Suprapubic skin (tissue), 4 donors: Measurements from ENCODE around the gene BNC2. TPM values are rescaled to one million over a fixed set of nuclear protein-coding genes. Genes with fewer than 3 reads are reported as not detected.

ENCODE experiments used
- DNase-seq, 2 donors: peaks; one replicate each; pipeline ENCODE4 v3.0.0-alpha.2; 2019; ENCODE audit warnings: low spot score in 2 of 2
- H3K27ac ChIP-seq: fragments of 200-600 bp; sonication (generic); one replicate; pipeline ENCODE4 v1.5.1; 2019
- H3K27me3 ChIP-seq: fragments of 200-600 bp; sonication (generic); one replicate; pipeline ENCODE4 v1.5.1; 2019
- H3K36me3 ChIP-seq: fragments of 200-600 bp; sonication (generic); one replicate; pipeline ENCODE4 v1.5.1; 2019
- H3K4me1 ChIP-seq: fragments of 200-600 bp; sonication (generic); one replicate; pipeline ENCODE4 v1.5.1; 2019
- H3K4me3 ChIP-seq: fragments of 200-600 bp; sonication (generic); one replicate; pipeline ENCODE4 v1.5.1; 2019; ENCODE audit warnings: mild to moderate bottlenecking
- H3K9me3 ChIP-seq: fragments of 200-600 bp; sonication (generic); one replicate; pipeline ENCODE4 v1.5.1; 2019
- CTCF ChIP-seq, 2 donors: fragments of 200-600 bp in 1 of 2; fragments of 450-650 bp in 1 of 2; sonication (generic) in 1 of 2; IDR thresholded peaks; one replicate each; pipeline ENCODE4 v1.5.1; 2016 to 2019; ENCODE audit warnings: antibody characterized with exemption in 2 of 2, mild to moderate bottlenecking in 1 of 2, moderate library complexity in 1 of 2
- EP300 ChIP-seq: sonication (generic); formaldehyde crosslinking; IDR thresholded peaks from one replicate; pipeline ENCODE4 v1.6.1; 2017; ENCODE audit warnings: antibody characterized with exemption
- POLR2A ChIP-seq, 2 donors: fragments of 450-650 bp; IDR thresholded peaks; one replicate each; pipeline ENCODE4 v1.6.1; 2017; ENCODE audit warnings: antibody characterized with exemption in 2 of 2, mild to moderate bottlenecking in 2 of 2, moderate library complexity in 2 of 2
- POLR2AphosphoS5 ChIP-seq, 3 donors: sonication (generic); formaldehyde crosslinking; IDR thresholded peaks; one replicate each; pipeline ENCODE4 v1.6.1; 2017; ENCODE audit warnings: antibody characterized with exemption in 3 of 3
- WGBS: methylation state at CpG from one replicate; pipeline ENCODE4 v1.1.5; 2018; 5-methylcytosine and 5-hydroxymethylcytosine counted together
- total RNA-seq, 4 donors: library from RNA; depleted of rRNA; stranded (reverse); fragments of >200 nt; gene quantifications; one replicate each; pipeline ENCODE4 v1.1.0, GENCODE V29; 2016

The BNC2 gene
- total RNA-seq, 4 donors from 2014 or later: 6.5 to 12.3 (median 8.9) TPM

GRCh38 chr9:16721972-16722371 lies 148.5 kb downstream of the BNC2 start:
- H3K4me3 ChIP-seq: peak overlapping the region; percentile 12
- no peaks in the 10 kb centered on the region for H3K27me3 ChIP-seq
- 51% methylated on average over 6 of the region's 6 CpGs for WGBS
- TF ChIP-seq CTCF (IDR thresholded peaks at IDR 0.05) (no peak), POLR2AphosphoS5 (IDR thresholded peaks at IDR 0.05) (peak in 2 of 3 donors; percentile 20 to 65)
- peak overlapping the region; percentile 64 for H3K27ac ChIP-seq
- H3K36me3 ChIP-seq: no peaks in the 10 kb centered on the region
- H3K4me1 ChIP-seq: peaks cover 21% of the 10 kb centered on the region
- no peaks in the 10 kb centered on the region for H3K9me3 ChIP-seq
- peak in 1 of 2 donors; percentile 85 for DNase-seq

- H3K27ac ChIP-seq: no peak overlapping the region
- no peaks in the 10 kb centered on the region for H3K9me3 ChIP-seq
- H3K4me3 ChIP-seq: no peak overlapping the region
- H3K4me1 ChIP-seq: peaks cover 9% of the 10 kb centered on the region
- WGBS: 61% methylated on average over 3 of the region's 3 CpGs
- TF ChIP-seq POLR2AphosphoS5 (IDR thresholded peaks at IDR 0.05): no peak
- TF ChIP-seq CTCF (IDR thresholded peaks at IDR 0.05): no peak
- no peak for TF ChIP-seq EP300
- no peak for TF ChIP-seq POLR2A (IDR thresholded peaks at IDR 0.05)
- no peaks in the 10 kb centered on the region for H3K27me3 ChIP-seq
- no peaks in the 10 kb centered on the region for H3K36me3 ChIP-seq
- no peak for DNase-seq
These were observed 150.1 kb downstream of the BNC2 start for GRCh38 chr9:16720386-16720785.

- peaks cover 9% of the 10 kb centered on the region for H3K4me1 ChIP-seq
- WGBS: 56% methylated on average over 4 of the region's 4 CpGs
- no peaks in the 10 kb centered on the region for H3K9me3 ChIP-seq
- H3K4me3 ChIP-seq: no peak overlapping the region
- no peak for TF ChIP-seq EP300
- DNase-seq: no peak
- no peak overlapping the region for H3K27ac ChIP-seq
- no peaks in the 10 kb centered on the region for H3K36me3 ChIP-seq
- H3K27me3 ChIP-seq: no peaks in the 10 kb centered on the region
These were observed 150.5 kb downstream of the BNC2 start for GRCh38 chr9:16719921-16720320.

- whole genome bisulfite sequencing: 82% methylated on average over 3 of the region's 3 CpGs
- no peak overlapping the region for H3K27ac ChIP-seq
- H3K4me3 ChIP-seq: no peak overlapping the region
- peaks cover 9% of the 10 kb centered on the region for H3K4me1 ChIP-seq
- no peaks in the 10 kb centered on the region for H3K9me3 ChIP-seq
- no peak for DNase-seq
- H3K27me3 ChIP-seq: no peaks in the 10 kb centered on the region
- TF ChIP-seq CTCF (IDR thresholded peaks at IDR 0.05) (no peak), POLR2AphosphoS5 (IDR thresholded peaks at IDR 0.05) (no peak), EP300 (no peak), POLR2A (IDR thresholded peaks at IDR 0.05) (no peak)
- no peaks in the 10 kb centered on the region for H3K36me3 ChIP-seq
These were observed 151.5 kb downstream of the BNC2 start for GRCh38 chr9:16718952-16719351.

- peaks cover 9% of the 10 kb centered on the region for H3K4me1 ChIP-seq
- TF ChIP-seq POLR2A (IDR thresholded peaks at IDR 0.05) (no peak), EP300 (no peak)
- DNase-seq: no peak
- H3K36me3 ChIP-seq: no peaks in the 10 kb centered on the region
- no peak overlapping the region for H3K4me3 ChIP-seq
- WGBS: 83% methylated on average over 1 of the region's 1 CpG
- H3K9me3 ChIP-seq: no peaks in the 10 kb centered on the region
- H3K27me3 ChIP-seq: no peaks in the 10 kb centered on the region
- H3K27ac ChIP-seq: no peak overlapping the region
These were observed 152.2 kb downstream of the BNC2 start for GRCh38 chr9:16718296-16718695.

GRCh38 chr9:16716601-16717000 lies 153.9 kb downstream of the BNC2 start:
- TF ChIP-seq POLR2AphosphoS5 (IDR thresholded peaks at IDR 0.05): no peak
- TF ChIP-seq CTCF (IDR thresholded peaks at IDR 0.05): no peak
- TF ChIP-seq POLR2A (IDR thresholded peaks at IDR 0.05): no peak
- TF ChIP-seq EP300: no peak
- Histone ChIP-seq H3K27ac (no peak overlapping the region), H3K4me1 (no peaks in the 10 kb centered on the region), H3K4me3 (no peak overlapping the region), H3K36me3 (no peaks in the 10 kb centered on the region), H3K27me3 (no peaks in the 10 kb centered on the region), H3K9me3 (no peaks in the 10 kb centered on the region)
- 95% methylated on average over 5 of the region's 5 CpGs for WGBS
- DNase-seq: no peak
